CD4-positive, alpha-beta T cell treated with Interleukin-4 for 4 hours (primary cell): ENCODE measurements around the gene ASB14.

Experiments used
- DNase-seq: peaks from one replicate; pipeline ENCODE4 v3.0.0-alpha.2; 2020

ASB14 gene

DNA sequence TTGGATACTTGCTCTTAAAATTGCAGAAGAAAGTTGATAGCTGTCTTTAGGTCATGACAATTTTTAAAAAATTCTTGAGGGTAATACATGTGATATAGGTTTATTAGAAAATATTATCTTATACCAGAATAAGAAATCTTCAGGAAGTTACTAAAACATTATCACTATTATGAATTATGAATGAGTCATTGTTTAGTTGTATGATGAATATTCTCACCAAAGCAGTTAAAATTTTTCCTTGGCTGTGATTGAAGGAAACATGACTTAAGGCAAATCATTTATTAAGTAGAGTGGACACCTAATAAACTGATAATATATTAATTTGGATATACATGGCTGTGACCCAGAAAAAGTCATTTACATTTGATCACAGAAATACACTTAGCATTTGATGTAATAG lies 34.8 kb downstream of the ASB14 start:
- no peak for DNase-seq

GRCh38 chr3:57256844-57257243 lies 35.6 kb downstream of the ASB14 start:
- DNase-seq, result no peak

- DNase-seq, result no peak
Observed at GRCh38 chr3:57252404-57252803, 40.1 kb downstream of the ASB14 start.

DNA sequence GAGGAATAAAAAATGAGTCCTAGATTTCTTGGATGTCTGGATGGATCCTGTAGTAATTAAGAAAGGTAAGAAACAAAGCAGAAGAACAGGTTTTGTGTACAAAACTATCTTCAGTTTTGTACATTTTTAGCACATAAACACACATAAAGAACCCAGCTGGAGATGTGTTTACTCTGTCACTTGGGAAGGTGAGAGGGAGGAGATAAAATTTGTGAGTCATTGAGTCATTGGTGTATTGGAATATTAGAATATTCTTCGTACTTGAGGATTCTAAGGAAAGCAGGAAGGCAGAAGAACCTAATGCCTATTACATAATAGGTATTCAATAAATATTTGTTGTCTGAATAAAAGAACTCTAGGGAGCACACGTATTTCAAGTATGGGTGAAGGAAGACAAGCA lies 47.5 kb downstream of the ASB14 start:
- no peak for DNase-seq

GRCh38 chr3:57234613-57235575 lies 57.6 kb downstream of the ASB14 start:
- DNase-seq, result no peak

DNA sequence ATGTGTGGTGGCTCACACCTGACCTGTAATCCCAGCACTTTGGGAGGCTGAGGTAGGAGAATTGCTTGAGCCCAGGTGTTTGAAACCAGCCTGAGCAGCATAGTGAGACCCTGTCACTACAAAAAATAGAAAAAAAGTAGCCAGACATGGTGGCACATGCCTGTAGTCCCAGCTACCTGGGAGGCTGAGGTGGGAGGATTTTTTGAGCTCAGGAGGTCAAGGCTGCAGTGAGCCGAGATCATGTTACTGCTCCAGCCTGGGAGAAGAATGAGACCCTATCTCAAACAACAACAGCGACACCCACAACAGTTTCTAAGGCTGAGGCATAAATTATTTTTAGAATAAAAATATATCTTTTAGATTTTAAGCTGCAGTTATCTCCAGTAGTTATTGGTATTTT lies 58.7 kb downstream of the ASB14 start:
- DNase-seq, result no peak

DNA sequence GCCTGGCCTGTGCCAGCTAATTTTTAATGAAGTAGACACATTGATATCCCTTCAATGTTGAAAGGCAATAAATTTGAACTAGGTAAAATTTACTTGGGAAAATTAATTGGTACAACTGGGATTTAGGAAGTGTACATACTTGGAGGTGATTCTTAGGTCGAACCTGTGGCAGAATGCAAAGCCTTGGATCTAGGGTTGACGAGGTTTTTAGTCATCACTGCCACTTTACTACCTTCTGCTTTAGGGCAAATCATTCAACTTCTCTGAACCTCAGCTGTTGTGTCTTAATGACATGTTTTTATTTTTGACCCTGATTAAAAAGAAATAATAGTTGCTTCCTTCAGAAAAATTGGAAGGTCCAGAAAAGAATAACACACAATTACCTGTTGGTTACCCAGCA lies 62.5 kb downstream of the ASB14 start:
- no peak for DNase-seq

DNA sequence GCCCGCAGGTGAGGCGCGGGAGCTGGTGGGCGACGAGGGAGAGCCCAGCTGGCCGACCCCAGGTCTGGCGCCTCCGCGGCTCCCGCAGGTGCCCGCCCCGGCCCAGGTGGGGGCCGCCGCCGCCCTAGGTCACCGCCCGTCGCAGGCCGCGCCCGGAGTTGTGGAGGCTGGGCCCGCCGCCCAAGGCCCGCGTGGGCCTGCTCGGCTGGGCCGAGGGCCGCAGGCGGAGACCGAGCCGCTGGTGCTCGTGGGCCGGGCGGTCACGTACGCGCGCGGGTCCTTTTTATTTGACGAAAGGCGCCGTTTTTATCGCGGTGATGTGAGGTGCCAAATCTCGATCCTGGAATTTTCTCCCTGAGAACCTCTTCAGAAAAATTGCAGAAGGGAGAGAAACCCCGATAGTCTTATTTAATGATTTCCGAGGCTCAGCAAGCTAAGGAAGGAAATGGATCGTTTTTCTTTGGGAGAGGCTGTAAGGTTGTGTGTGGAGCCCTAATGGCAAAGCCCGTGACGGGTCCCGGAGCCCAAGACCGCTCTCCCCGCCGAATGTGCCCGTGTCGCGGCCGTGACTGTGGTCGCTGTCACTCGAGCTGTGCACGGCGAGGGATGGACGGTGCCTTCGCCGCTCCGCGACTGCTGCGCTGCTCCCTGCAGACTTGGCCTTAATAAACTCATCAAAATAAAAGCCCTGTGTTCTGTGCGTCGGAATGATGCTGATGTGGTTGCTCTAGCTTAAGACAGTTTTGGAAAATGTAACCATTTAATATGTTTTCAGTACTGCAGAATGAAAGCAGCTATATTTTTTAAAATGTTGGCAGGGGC lies 64.3 kb downstream of the ASB14 start:
- peak; percentile 44 for DNase-seq

GRCh38 chr3:57227204-57227929 lies 65.1 kb downstream of the ASB14 start, which contains the start of gene APPL1:
APPL1 (plus strand) TSS chr3:57227729; CDS start chr3:57227884, 155 bp downstream.
- DNase-seq, result peak; percentile 80

GRCh38 chr3:57226176-57226575 lies 66.3 kb downstream of the ASB14 start:
- no peak for DNase-seq

DNA sequence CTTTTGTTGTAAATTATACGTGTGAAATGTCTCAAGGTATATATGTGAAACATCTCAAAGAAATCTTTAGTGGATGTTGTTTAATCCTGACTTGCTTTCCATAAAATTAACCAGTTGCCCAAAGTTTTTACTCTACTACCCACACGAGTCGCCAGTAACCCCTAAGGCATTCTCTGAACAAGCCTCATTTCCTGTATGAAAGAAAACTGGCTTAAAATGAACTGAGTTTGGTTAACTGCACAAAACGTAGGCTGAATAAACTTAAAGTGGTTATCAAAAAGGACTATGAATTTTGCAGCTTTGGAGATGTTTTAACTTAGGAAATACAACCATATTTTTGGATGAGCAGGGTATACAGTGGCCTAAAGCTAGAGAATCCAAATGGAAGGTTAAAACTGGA lies 67.6 kb downstream of the ASB14 start:
- no peak for DNase-seq

GRCh38 chr3:57221883-57222282 lies 70.6 kb downstream of the ASB14 start:
- no peak for DNase-seq
